HG03520 (cell line): ENCODE data around the gene ISL1.

ENCODE experiments used
- ATAC-seq: cut with Tn5 transposase; IDR thresholded peaks from one replicate; pipeline ENCODE4 v1.9.1; 2021; ENCODE audit warnings: mild to moderate bottlenecking, moderate library complexity; ENCODE audit not compliant: unreplicated experiment

ISL1 gene

GRCh38 chr5:51383131-51384121 is at the start of gene ISL1:
TSS of gene ISL1 (plus strand) at chr5:51383448. CDS start at chr5:51383672, 224 bp downstream.
- ATAC-seq = no peak

DNA sequence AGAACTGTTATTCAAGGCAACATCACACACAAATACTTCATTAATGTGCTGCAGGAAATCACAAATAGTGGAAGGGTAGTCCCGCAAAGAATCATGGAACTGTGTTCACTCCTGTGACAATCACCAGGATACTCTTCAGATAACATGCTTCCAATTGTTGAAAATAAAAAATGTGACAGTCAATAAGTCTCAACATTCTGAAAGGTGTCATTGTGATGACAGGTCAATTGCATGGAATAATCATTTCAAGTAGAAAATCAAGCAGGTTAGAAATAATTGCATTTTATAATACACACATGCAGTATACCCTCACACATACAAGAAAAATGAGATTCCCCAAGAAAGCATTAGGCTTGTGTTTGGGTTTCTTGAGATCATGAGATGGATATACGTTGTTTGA is 46.4 kb upstream of the ISL1 start:
- ATAC-seq = no peak

DNA sequence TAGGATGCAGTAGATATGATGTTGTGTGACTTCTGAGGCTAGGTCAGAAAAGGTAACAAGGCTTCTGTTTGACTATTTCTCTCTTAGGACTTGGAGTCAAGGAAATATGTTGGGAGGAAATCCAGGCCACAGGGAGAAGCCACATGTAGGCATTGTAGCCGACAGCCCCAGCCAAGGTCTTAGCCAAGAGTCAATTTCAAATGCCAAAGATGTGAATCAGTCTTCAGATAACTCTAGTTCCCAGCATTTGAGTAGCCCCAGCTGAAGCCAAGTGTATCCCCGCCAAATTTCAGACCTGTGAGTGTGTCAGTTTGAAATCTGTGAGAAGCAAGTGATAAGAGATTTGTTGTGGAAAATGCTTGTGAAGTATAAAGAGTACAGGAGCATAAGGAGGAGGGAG is 38.1 kb upstream of the ISL1 start:
- ATAC-seq = no peak

GRCh38 chr5:51347157-51347556 is 36.1 kb upstream of the ISL1 start:
- no peak for ATAC-seq

GRCh38 chr5:51347704-51348103 is 35.5 kb upstream of the ISL1 start:
- no peak for ATAC-seq

DNA sequence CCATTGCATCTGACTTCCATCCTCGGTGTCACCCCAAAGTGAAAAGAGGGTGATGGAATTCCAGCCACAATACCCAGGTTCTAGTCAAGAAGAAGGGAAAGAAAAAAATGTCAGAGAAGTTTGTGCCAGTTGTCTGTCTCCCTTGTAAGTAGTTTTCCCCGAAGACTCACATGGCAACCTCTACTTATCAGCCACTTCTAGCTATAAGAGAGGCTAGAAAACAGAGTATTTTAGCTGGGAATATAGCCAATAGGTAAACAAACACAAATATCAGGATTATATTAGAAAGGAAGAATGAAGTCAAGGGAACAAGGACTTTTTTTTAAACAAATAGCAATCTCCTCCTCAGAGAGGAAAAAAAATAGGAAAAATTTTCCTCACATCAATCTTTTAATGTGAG is 12.2 kb upstream of the ISL1 start:
- no peak for ATAC-seq

GRCh38 chr5:51373880-51374523 is 9.2 kb upstream of the ISL1 start:
- no peak for ATAC-seq

DNA sequence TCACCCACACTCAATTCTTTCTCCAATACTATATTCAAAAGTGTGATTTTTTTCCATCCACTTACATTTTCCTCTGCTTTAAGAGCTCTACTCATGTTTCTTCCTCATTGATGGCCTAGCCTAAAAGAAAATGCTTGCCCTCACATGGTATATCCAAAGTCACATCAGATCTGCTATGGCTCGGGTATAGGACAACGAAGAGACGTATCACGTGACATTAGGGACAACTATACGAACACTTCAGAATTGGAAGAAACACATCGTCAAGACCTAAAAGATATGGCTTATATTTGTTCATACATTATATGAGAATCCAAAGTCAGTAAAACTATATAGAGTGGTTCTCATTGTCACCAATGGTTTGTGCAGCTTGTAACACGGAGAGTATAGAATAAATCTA is 8.2 kb upstream of the ISL1 start:
- ATAC-seq = no peak

DNA sequence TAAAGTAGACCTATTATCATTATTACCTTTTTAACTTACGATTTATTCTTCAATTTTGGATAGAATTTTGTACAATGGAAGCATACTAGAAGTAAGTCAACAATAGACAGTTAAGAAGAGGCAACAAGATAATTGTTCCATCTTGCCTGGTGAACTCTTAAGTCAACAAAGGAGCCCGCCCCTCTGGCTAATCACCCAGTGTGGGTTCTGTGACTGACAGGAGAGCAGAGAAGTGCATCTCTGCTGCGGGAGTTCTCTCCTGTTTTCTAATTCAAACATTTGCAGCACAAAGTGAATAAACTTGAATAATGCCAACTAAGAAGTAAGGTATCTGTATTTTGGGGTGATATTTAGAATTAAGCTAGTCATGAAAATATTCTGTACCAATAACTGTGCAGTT is 6.7 kb upstream of the ISL1 start:
- no peak for ATAC-seq

DNA sequence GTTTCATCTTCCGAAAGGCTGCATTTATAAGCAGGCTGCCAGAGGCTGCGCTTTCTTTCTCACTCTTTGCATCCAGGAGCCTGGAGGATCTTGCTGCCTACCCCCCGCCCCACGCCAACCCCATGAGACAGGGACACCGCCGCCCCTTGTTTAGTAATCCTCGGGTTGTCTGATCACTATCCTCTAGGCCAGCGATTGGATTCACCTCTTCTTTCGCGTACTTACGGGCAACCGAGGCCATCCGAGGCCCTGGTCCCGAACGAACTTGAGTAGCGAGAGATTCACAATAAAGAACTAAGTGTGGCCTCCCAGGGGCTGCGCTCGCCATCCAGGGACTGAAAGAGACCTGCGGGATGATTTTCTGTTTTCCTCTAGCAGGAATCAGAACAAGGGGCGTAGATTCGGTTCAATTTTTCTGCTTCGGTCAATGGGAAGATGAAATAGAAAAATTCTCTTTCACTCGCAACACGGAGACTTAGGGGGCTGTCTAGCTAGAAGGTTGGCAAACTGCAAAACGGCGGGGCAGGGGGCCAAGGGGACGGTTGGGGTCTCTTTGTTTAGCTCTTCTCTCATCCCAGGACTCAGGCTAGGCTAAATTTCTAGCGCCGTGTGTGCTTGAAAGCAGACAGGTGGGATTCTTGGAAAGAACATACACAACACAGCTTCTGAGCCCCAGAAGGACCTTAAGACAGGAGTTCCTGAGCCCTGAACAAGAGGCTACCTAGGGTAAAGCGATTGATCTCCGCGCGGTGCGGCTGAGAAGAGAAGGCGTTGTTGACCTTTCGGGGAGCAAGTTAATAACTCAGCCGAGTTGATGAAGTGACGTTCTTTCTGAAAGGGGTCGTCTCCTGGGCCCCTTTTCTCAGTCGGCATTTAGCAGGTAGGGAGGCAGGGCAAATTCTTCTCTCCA is 5.8 kb upstream of the ISL1 start:
- no peak for ATAC-seq

DNA sequence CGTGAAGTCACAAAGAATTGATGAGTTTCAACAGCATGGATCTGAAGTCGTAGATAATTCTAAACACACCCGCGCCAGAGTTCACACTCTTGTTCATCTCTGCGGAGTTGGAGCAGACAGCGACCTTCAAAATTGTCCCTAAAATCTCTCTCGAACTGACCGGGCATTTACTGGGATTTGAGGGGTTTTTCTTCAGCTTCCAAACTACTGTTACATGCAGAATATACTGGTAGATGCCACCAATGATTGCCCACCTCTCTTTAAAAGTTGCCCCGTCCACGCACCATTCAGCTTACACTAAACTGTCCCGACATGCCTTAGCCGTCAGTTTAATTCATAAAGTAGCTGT is 5.2 kb upstream of the ISL1 start:
- no peak for ATAC-seq

GRCh38 chr5:51378448-51379330 is 4.6 kb upstream of the ISL1 start:
- ATAC-seq = no peak

DNA sequence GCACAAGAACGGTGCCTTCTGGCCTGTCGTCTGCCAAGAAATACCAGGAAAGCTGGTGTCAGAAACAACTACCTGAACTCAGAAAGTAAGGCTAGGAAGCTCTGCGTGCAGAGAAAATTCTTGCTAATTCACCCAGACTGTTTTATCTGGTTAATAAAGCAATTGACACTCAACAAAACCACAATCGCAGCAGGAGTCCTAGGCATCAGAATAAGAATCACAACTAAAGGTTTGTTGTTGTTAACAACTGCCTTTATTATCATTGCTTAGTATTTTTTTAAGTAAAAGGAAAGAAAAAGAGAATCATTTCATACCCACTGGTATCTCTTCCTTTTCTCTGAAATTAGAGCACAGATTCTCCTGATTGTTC is 3.9 kb upstream of the ISL1 start:
- ATAC-seq = no peak

GRCh38 chr5:51380603-51381207 is 2.5 kb upstream of the ISL1 start:
- no peak for ATAC-seq

GRCh38 chr5:51381761-51382474 is 1.3 kb upstream of the ISL1 start:
- no peak for ATAC-seq

- no peak for ATAC-seq
These were observed 622 bp upstream of the ISL1 start for GRCh38 chr5:51382521-51383130.

GRCh38 chr5:51384281-51384840 is 1.1 kb downstream of the ISL1 start:
- no peak for ATAC-seq

DNA sequence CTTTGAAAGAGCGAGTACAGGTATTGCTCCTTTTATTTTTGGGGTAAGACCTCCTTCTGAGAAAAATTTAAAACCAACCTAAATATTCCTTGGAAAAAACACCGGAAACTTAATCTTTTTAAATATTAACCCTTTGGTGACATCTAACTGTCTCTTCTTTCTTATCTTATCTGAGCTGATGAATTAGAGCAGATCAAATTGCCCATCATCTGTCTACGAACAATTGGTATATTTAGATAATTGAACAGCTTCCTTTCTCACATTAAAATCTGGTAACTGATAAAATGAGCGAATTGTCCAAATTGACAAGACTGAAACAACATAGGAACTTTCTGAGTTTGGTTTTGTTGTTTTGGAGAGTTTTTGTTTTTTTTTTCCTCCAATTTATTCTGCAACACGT is 2.0 kb downstream of the ISL1 start:
- no peak for ATAC-seq
